ENCODE results near the gene LRMDA. TPM values are rescaled to one million over a fixed set of nuclear protein-coding genes. Genes with fewer than 3 reads are reported as not detected.

The LRMDA gene
- total RNA-seq, 1 donor from 2014 or later: 29.9 TPM

GRCh38 chr10:75582102-75582501 is 150.7 kb downstream of the LRMDA start:
- no peak overlapping the region for H3K27ac ChIP-seq
- no peaks in the 10 kb centered on the region for H3K36me3 ChIP-seq
- no peaks in the 10 kb centered on the region for H3K4me1 ChIP-seq
- no peak overlapping the region for H3K4me3 ChIP-seq
- intact Hi-C loops (cut with DNase I): no loop called here
- ATAC-seq (no peak), DNase-seq (no peak)
- H3K27me3 ChIP-seq (ENCODE audit: low read depth): no peaks in the 10 kb centered on the region
- TF ChIP-seq CTCF (IDR thresholded peaks at IDR 0.05): no peak
- peaks cover 30% of the 10 kb centered on the region for H3K9me3 ChIP-seq

- no peaks in the 10 kb centered on the region for H3K36me3 ChIP-seq
- no peak overlapping the region for H3K27ac ChIP-seq
- H3K4me3 ChIP-seq: no peak overlapping the region
- H3K9me3 ChIP-seq: peaks cover 29% of the 10 kb centered on the region
- TF ChIP-seq CTCF (IDR thresholded peaks at IDR 0.05): no peak
- DNase-seq (no peak), ATAC-seq (no peak)
- H3K4me1 ChIP-seq: no peaks in the 10 kb centered on the region
- intact Hi-C loops (cut with DNase I): no loop called here
- H3K27me3 ChIP-seq (ENCODE audit: low read depth): no peaks in the 10 kb centered on the region
Measured at GRCh38 chr10:75585294-75585693, 153.9 kb downstream of the LRMDA start.

GRCh38 chr10:75586814-75587213 is 155.4 kb downstream of the LRMDA start:
- peaks cover 15% of the 10 kb centered on the region for H3K9me3 ChIP-seq
- no peak for TF ChIP-seq CTCF (IDR thresholded peaks at IDR 0.05)
- H3K27me3 ChIP-seq (ENCODE audit: low read depth): no peaks in the 10 kb centered on the region
- no peak for DNase-seq
- ATAC-seq: no peak
- intact Hi-C loops (cut with DNase I): no loop called here
- H3K27ac ChIP-seq: no peak overlapping the region
- no peaks in the 10 kb centered on the region for H3K36me3 ChIP-seq
- no peaks in the 10 kb centered on the region for H3K4me1 ChIP-seq
- H3K4me3 ChIP-seq: no peak overlapping the region

- ATAC-seq: no peak
- no peaks in the 10 kb centered on the region for H3K4me1 ChIP-seq
- TF ChIP-seq CTCF (IDR thresholded peaks at IDR 0.05): no peak
- H3K9me3 ChIP-seq: peaks cover 3% of the 10 kb centered on the region
- no peak for DNase-seq
- no peaks in the 10 kb centered on the region for H3K27me3 ChIP-seq (ENCODE audit: low read depth)
- intact Hi-C loops (cut with DNase I): no loop called here
- H3K4me3 ChIP-seq: no peak overlapping the region
- no peak overlapping the region for H3K27ac ChIP-seq
- H3K36me3 ChIP-seq: no peaks in the 10 kb centered on the region
Measured at GRCh38 chr10:75588031-75588430, 156.6 kb downstream of the LRMDA start.

- no peak for TF ChIP-seq CTCF (IDR thresholded peaks at IDR 0.05)
- H3K4me3 ChIP-seq: no peak overlapping the region
- no peaks in the 10 kb centered on the region for H3K4me1 ChIP-seq
- no peaks in the 10 kb centered on the region for H3K36me3 ChIP-seq
- ATAC-seq (no peak), DNase-seq (no peak)
- H3K27ac ChIP-seq: no peak overlapping the region
- intact Hi-C loops (cut with DNase I): no loop called here
- no peaks in the 10 kb centered on the region for H3K27me3 ChIP-seq (ENCODE audit: low read depth)
- no peaks in the 10 kb centered on the region for H3K9me3 ChIP-seq
Measured at GRCh38 chr10:75589895-75590654, 158.7 kb downstream of the LRMDA start.
